Measurements from ENCODE around the gene SMCO2.

DNA sequence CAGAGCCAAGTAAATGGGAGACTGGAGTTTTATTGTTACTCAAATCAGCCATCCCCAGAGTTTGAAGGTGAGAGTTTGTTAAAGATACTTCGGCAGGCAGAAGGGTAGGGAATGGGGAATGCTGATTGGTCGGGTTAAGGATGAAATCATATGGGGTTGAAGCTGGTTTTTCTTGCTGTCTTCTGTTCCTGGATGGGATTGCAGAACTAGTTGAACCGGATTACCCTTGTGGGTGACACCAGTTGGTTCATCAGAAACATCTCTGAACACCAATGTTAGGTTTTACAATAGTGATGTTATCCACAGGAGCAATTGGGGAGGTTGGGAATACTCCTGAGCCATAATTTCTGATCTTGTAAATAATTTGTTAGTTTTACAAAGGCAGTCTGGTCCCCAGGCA lies 18.7 kb upstream of the SMCO2 start:
- TF ChIP-seq, protein P1, sequence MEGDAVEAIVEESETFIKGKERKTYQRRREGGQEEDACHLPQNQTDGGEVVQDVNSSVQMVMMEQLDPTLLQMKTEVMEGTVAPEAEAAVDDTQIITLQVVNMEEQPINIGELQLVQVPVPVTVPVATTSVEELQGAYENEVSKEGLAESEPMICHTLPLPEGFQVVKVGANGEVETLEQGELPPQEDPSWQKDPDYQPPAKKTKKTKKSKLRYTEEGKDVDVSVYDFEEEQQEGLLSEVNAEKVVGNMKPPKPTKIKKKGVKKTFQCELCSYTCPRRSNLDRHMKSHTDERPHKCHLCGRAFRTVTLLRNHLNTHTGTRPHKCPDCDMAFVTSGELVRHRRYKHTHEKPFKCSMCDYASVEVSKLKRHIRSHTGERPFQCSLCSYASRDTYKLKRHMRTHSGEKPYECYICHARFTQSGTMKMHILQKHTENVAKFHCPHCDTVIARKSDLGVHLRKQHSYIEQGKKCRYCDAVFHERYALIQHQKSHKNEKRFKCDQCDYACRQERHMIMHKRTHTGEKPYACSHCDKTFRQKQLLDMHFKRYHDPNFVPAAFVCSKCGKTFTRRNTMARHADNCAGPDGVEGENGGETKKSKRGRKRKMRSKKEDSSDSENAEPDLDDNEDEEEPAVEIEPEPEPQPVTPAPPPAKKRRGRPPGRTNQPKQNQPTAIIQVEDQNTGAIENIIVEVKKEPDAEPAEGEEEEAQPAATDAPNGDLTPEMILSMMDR (IDR thresholded peaks at IDR 0.05; ENCODE audit: low read depth, low read length, poor library complexity, severe bottlenecking) = no peak
- TF ChIP-seq EZH2phosphoT487 (IDR thresholded peaks at IDR 0.05; ENCODE audit: borderline replicate concordance, low read length) = no peak
